ENCODE measurements around the gene ATXN10.

The ATXN10 gene

GRCh38 chr22:45830531-45831245 lies 159.1 kb downstream of the ATXN10 start:
- no peak for DNase-seq (ENCODE audit: low spot score)

- no peak for DNase-seq (ENCODE audit: low spot score)
These were observed 159.8 kb downstream of the ATXN10 start for GRCh38 chr22:45831394-45831793.

- no peak for DNase-seq (ENCODE audit: low spot score)
These were observed 160.5 kb downstream of the ATXN10 start for GRCh38 chr22:45832180-45832579.

- no peak for DNase-seq (ENCODE audit: low spot score)
These were observed 161.4 kb downstream of the ATXN10 start for GRCh38 chr22:45832959-45833580.

GRCh38 chr22:45833613-45834012 lies 162.0 kb downstream of the ATXN10 start:
- no peak for DNase-seq (ENCODE audit: low spot score)

DNA sequence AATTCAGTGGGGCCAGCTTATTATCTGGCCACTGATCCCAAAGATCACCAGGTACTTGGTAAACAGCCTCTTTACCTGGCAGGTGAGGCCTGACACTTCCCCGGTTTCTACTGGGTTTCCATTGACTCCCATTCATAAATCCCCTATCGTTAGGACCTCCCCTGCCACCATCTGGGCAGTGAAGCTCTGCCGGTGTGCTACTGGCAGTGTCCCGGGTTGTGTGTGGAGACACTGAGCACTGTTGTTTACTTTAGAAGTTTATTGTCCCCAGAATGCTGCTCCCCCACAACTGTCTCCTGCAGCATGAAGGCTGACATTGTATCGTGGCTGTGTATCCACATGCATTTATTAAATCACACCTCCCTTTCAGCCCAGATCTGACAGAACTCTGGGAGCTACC lies 162.6 kb downstream of the ATXN10 start:
- no peak for DNase-seq (ENCODE audit: low spot score)

DNA sequence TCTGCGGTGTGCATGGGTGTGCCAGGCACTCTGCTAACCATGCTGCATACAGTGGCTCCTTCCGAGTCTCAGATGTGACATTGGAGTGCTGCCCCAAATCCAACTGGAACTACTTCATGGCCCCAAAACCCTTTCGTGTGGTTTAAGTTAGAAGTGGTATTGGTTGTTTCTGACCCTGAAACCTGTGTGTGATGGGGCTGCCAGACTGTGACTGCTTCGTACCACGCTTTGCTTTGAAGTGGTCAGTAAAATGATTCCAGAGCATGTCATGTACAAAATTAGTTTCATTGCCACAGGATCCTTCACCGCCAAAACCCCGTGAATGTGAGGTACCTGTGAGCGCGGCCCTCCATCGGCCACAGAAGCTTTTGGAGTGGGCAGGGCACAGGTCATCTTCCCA lies 163.2 kb downstream of the ATXN10 start:
- DNase-seq (ENCODE audit: low spot score), result no peak

- DNase-seq (ENCODE audit: low spot score), result no peak
These were observed 165.0 kb downstream of the ATXN10 start for GRCh38 chr22:45836418-45837169.

DNA sequence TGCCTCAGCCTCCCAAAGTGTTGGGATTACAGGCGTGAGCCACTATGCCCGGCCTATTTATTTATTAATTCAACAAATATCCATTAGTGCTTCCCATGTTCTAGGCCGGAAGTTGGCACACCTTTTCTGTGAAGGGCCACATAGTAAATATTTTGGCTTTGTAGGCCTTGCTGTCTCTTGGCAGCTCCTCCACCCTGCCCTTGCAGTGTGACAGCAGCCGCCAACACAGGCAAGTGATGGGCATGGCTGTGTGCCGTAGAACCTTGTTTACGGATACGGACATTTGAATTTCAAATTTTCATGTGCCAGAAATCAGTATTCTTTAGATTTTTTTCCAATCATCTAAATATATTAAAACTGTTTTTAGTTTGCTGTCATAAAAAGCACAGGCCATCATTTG lies 165.9 kb downstream of the ATXN10 start:
- DNase-seq (ENCODE audit: low spot score), result no peak

DNA sequence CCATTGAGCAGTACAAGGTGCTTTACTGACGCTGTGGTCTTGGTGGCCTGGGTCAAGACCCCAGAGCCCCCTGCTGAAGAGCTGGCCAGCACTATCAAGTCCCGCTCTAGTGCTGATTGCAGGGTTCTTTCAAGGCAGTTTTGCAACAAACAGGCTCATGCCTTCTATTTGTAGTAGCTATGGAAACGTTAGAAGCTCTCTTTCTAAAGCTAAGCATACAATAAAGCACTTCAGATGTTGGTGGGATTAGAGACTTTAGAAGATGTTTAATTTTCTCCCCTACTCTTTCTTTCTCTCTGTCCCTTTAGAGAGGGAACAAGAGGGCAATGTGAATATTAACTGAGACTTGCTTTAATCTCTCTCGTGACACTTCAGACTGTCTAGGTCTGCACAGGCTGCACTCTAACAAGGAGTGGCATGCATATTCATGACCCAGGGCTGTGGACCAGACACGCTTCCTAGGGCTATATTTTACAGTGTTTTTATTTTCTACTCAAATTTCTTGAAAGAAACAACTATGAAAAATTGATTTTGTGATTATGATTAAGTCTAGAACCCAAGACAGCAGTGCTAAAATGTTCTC lies 166.8 kb downstream of the ATXN10 start:
- DNase-seq (ENCODE audit: low spot score), result no peak

GRCh38 chr22:45840483-45840882 lies 168.8 kb downstream of the ATXN10 start:
- no peak for DNase-seq (ENCODE audit: low spot score)

GRCh38 chr22:45842291-45842991 lies 170.8 kb downstream of the ATXN10 start:
- DNase-seq (ENCODE audit: low spot score), result no peak

GRCh38 chr22:45843031-45843430 lies 171.4 kb downstream of the ATXN10 start:
- no peak for DNase-seq (ENCODE audit: low spot score)

GRCh38 chr22:45843986-45844385 lies 172.4 kb downstream of the ATXN10 start:
- DNase-seq (ENCODE audit: low spot score), result no peak

DNA sequence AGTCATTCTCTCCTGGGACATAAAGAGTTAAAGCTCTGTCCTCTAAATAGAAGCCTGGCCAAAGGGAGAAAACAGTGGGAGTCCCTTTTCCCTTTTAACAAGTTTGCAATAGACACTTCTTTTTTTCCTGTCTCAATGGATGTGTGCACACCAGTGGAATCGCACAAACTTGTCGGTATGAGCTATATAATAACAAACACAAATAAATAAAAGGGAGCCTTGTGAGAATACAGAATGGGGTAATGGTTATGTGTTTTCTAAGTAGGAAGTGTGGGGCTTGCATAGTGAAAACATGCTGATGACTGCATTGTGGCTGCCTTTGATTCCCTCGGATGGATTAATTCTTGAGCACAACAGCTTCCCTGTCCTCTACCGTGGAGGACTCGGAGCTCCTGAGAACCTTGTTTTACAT lies 173.4 kb downstream of the ATXN10 start:
- no peak for DNase-seq (ENCODE audit: low spot score)

DNA sequence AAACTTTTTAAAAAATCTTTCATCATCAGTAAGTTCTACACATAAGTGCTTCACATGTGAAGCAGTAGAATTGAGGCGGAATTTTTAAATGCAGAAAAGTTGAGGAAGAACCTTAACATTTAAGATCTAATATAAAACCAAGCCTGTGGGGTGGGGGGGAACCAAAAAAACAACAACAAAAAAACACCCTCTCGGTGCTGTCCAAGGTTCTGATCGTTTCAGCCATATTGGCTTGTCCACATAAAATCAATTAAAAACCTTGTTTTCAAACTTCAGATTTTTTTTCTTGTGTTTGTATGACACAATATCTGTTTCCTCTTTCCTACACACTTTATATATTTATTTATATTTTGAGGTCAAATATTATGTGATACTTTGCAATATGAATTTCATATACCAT lies 175.3 kb downstream of the ATXN10 start:
- DNase-seq (ENCODE audit: low spot score), result no peak

DNA sequence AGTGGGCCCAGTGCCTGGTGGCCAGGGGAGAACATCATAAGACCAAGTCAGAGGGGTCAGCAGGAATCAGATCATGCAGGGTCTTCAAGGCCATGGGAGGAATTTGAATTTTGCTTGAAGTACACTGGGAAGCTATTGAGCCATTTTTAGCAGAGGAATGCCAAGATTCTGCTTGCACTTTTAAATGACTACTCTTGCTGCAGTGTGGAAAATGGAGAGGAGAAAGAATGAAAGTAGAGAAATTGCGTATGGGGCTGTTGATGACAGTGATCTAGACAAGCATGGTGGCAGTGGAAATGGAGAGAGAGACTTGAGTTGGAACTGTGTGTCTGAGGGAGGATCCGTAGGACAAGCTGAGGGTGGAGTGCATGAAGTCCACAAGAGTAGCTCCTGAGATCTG lies 177.3 kb downstream of the ATXN10 start:
- DNase-seq (ENCODE audit: low spot score), result no peak

DNA sequence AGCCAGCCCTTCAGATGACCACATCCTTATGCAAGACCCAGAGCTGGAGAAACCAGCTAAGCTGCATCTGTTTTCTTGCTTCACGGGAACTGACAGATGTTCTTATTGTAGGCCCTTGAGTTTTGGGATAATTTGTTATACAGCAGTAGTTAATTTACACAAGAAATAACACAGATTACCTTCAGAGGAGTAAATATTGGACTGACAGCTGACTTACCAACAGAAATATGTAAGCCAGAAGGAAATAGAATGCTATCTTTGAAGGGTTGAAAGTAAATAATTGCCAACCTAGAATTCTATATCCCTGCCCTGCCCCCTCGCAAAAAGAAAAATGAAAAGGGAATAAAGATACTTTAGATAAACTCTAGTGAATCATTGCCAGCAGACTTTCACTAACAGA lies 181.2 kb downstream of the ATXN10 start:
- no peak for DNase-seq (ENCODE audit: low spot score)

- DNase-seq (ENCODE audit: low spot score), result no peak
These were observed 184.3 kb downstream of the ATXN10 start for GRCh38 chr22:45855961-45856360.

- no peak for DNase-seq (ENCODE audit: low spot score)
These were observed 185.9 kb downstream of the ATXN10 start for GRCh38 chr22:45857519-45857918.

GRCh38 chr22:45859231-45860161 lies 187.9 kb downstream of the ATXN10 start:
- no peak for DNase-seq (ENCODE audit: low spot score)
